Activated CD4-positive, CD25-positive, alpha-beta regulatory T cell treated with anti-CD3 and anti-CD28 coated beads, Interleukin-2, amount 50 U/mL, for 72 hours (primary cell): ENCODE data around the gene GPSM3.
A peak's percentile ranks its signal among the peaks of the same experiment; 100 is the strongest.

Source experiments
- DNase-seq: peaks from one replicate; pipeline ENCODE4 v3.0.0; 2021

Gene GPSM3

DNA sequence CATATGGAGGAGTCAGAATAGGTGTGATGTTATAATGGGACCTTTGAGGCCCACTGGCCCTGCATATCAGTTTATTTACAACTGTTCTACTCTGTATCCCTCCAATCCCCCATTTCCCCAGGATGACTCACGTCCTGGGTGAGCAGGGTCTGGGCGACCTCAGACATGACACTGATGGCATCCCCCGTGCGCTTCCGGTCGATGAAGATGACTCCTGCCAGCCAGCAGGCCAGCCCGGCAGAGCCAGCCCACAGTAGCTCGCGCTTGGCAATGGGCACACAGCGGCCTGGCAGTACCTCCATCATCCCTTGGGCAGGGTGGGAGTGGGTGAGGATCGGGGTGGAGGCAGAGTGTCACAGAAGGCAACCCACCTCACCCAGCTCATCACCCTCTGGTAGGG is 22.1 kb downstream of the GPSM3 start:
- no peak for DNase-seq

DNA sequence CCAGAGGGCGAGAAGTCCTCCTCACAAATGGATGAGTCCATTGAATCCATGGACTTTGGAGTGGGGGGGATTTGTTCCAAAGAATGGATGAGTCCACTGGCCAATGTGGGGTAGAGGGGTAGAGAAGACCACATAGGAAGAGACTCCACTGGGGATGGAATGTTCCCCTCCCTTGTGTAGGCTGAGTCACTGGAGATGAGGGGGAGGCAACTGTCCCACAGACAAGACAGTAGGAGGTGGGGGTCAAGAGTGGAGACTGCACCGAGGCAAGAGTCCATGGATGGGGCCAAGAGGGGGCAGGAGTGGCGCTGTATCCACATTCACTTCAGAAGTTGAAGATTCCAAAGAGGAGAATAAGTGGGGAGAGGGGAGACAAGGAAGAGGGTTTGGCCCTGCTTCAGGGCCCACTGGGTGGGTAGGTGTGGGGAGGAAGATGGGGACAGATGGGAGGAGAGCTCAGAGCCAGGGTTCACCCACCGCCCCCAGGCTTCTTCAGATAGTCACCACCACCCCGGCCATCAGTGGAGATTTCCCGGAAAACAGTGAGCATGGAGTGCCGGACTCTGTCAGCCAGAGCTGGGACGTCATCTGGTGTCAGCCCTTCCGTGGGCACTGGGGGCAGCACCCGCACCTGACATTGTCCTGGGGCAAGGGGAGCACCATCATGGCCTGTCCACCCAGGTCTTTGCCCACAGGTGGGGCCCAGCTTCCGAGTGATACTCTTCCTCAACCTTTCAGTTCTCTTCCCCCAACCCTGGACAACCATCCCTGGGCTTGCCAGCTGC is 23.4 kb downstream of the GPSM3 start:
- no peak for DNase-seq

DNA sequence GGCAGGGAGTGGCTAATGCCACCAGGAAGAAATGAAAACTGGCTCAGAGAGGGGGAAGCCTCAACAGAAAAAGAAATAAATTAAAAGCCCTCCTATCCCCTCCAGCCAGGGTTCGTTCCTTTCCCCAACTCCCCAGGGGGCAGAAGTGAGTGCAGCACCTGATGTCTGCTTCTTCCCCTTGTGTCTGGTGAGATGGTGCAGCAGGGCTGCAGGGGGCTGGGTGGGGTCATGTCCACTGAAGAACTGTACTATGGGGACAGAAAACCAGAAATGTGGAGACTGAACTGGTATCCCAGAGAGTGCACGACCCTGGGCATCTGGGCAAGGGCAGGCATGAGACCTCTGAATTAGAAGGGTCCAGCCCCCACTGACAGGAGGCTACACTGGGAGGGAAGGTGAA is 24.1 kb downstream of the GPSM3 start:
- DNase-seq: no peak

DNA sequence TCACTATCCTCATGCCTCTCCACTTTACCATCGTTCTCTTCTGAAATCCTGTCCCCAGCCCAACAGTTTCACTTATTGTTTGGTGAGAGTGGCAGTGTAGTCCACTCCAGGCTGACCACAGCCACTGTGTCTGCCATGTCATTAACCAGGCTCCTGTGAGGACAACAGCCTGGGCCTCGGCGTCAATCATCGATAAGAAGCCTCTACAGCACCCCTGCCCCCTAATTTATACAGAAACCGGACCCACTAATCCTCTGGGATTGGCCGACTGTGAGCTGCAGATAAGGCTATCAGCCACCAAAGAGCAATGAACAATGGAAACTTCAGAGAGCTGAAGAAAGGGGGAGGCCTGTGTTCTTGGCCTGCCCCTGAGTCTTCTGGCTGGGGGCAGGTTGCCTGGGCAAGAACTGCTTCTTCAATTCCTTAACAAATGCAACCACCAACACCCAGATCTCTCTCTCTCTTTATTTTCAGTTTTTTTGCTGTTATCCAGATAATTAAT is 24.6 kb downstream of the GPSM3 start:
- DNase-seq: no peak

DNA sequence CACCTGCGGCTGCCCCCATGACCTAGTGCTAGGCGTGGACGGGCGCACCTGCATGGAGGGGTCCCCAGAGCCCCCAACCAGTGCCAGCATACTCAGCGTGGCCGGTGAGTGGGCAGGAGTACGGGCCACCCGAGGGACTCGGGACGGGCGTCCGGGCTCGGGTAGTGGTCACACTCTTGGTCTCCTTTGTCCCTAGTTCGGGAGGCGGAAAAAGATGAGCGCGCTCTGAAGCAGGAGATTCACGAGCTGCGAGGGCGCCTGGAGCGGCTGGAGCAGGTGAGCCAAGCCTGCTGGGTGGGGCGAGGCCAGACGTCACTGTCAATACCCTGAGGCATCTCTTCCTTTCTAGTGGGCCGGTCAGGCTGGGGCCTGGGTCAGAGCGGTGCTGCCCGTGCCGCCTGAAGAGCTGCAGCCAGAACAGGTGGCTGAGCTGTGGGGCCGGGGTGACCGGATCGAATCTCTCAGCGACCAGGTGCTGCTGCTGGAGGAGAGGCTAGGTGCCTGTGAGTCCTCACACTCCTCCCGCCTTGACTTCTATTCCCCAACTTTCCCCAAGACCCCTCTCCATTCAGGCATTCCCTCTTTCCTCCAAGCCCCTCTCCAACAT is 25.2 kb downstream of the GPSM3 start:
- no peak for DNase-seq

DNA sequence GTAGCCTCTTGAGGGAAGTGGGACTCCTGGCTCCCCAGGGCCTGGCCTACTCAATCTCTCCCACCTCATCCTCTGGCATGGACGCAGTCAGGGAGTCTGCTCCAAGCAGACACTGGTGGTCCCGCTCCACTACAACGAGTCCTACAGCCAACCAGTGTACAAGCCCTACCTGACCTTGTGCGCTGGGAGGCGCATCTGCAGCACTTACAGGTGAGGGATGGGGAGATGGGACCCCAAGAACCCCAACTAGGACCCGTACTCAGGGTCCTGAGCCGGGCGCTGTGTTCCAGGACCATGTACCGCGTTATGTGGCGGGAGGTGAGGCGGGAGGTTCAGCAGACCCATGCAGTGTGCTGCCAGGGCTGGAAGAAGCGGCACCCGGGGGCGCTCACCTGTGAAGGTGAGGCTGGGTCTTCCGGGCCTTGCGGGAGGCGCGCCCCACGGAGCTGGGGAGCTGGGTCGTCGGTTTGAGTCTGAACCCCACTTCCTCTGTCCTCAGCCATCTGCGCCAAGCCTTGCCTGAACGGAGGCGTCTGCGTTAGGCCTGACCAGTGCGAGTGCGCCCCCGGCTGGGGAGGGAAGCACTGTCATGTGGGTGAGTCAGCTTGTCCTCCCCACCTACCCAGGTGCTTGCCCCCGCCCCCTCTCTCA is 25.9 kb downstream of the GPSM3 start:
- no peak for DNase-seq

DNA sequence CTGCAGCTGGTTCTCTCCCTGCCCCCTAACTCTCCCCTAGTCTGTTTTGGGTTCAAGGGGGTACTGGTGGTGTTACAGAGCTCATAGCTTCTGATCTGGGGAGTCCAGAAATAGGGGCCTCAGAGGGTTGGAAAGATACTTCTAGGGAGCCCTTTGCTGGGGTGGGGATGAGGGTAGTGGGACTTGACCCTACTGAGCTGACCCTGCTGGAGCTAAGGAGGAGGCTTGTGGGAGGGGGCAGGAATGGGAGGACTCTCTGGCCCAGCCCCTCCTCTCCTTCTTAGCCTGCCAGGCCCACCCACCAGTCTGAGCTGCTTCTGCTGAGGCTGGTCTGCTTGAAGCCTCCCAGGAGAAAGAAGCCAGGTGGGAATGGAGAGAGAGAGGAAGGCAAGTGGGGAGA is 28.1 kb downstream of the GPSM3 start, which contains the start of gene EGFL8:
Gene EGFL8, plus strand, starts transcription at position 301 of the 400 bp plus-strand sequence. CDS start 1,571 bp downstream, outside the sequence.
- DNase-seq: no peak

DNA sequence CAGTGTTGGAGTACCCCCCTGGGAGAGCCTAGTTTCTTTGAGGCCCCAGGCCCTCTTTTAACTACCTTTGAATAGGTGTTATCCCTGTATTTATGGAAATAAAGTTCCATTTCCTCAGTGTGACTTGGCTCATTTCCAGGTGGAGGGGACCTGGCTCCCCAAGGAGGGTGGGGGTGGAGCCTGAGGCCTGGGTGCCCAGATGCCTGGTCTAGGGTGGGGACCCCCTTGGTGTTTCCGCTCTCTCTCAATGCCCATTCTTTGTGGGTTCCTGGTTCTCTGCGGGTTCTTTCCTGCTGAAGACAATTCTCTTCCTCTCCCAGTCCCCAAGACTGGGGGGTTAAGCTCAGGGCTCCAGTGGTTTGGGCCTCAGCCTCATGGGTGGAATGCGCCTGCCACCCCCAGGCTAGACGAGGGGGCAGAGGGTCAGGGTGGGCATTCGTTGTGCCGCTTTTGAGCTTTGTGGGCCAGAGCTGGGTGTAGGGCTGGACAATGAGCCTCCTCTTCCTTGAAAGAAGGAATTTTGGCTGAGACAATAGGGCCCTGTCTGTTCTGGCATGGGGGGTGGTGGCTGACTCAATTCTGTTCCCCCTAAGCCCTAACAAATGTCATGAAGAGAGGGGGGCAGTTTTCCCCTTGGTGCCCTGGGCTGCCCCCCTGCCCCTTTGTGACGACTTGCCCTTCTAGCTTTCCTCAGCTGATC is 28.7 kb downstream of the GPSM3 start:
- no peak for DNase-seq

DNA sequence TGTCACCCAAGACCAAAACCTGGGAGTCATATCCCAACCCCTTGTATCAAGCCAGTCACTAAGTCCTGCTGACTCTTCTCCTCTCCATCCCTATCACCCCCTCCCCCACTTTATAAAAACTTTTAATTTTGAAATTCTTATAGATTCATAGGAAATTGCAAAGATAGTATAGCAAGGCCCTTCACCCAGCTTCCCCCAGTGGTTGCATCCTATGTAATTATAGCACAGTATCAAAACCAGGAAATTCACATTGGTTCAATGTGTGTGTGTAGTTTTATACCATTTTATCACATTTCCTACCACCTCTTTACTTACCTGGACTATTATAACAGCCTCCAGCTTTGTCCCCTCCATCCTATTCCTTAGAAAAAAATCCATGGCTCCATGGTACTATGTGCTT is 34.4 kb downstream of the GPSM3 start:
- DNase-seq: no peak

DNA sequence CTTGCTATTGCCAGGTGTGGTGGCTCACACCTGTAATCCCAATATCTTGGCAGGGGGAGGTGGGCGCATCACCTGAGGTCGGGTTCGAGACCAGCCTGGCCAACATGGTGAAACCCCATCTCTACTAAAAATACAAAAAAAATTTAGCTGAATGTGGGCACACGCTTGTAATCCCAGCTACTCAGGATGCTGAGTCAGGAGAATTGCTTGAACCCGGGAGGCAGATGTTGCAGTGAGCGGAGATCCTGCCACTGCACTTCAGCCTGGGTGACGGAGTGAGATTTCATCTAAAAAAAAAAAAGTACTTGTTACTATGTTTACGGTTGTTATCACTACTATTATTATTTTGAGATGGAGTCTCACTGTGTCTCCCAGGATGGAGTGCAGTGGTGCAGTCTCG is 35.6 kb downstream of the GPSM3 start:
- DNase-seq: no peak

DNA sequence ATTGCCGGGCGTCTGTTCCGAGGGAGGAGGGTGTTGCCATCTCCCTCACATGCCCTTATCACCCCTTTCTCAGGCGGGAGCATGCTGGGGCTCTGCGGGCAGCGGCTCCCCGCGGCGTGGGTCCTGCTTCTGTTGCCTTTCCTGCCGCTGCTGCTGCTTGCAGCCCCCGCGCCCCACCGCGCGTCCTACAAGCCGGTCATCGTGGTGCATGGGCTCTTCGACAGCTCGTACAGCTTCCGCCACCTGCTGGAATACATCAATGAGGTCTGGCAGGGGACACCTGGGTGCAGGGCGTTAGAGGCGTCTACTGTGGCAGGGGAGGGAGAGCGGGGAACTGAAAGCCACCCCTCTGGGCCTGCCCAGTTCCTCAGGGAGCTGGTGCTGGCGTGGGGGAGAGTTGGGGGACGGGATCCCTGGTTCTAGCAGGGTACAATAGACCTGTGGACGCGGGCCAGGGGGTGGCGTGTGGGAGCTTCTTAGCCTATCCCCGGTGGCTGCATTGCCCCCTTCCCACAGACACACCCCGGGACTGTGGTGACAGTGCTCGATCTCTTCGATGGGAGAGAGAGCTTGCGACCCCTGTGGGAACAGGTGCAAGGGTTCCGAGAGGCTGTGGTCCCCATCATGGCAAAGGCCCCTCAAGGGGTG is 37.8 kb downstream of the GPSM3 start:
- peak; percentile 57 for DNase-seq

DNA sequence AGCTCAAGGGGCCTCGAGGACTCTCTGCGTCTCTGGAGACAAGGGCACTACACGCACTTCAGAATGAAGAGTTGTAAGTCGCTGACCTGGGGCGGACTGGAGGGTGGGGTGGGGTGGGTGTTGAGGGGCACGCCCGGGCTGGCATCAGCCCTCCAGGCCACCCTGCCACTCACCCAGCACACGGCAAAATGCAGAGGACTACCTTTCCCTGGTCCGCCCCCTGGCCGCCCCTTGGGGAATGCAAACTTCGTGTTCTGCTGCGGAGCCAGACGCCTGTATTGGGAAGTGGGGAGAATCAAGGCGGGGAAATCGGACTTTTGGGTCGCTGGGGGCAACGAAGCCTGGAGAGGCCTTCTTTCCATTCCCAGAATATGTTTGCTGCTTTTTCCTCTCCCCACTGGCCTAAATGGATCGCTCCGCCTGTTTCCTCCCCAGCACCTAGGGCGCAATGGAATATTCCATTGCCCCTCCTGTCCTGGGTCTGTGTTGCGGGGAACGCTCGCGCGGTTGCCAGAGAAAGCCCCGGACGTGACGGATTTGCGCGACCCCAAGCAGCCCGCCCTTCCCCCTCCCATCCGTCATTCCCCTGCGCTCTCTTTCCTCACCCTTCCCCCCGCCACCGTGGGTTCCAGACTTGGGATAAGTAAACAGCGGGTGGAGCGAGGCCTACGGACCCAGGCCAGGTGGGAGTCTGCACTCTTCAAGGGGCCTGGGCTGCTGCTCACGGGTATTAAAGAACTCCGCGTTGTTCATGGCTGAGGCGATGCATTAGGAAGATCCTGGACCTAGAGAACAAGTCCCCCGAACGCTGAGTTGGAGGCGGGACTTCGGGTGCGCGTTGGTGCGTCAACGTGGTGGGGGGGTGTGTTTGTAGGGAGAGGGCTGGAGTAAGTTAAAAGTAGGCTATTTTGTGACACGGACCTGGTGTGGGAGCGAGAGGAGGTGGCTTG is 38.6 kb downstream of the GPSM3 start, which contains the start of gene PPT2:
Gene PPT2, plus strand, starts transcription at position 578 of the 950 bp plus-strand sequence. CDS start 454 bp downstream, outside the sequence.
- DNase-seq: peak; percentile 55

DNA sequence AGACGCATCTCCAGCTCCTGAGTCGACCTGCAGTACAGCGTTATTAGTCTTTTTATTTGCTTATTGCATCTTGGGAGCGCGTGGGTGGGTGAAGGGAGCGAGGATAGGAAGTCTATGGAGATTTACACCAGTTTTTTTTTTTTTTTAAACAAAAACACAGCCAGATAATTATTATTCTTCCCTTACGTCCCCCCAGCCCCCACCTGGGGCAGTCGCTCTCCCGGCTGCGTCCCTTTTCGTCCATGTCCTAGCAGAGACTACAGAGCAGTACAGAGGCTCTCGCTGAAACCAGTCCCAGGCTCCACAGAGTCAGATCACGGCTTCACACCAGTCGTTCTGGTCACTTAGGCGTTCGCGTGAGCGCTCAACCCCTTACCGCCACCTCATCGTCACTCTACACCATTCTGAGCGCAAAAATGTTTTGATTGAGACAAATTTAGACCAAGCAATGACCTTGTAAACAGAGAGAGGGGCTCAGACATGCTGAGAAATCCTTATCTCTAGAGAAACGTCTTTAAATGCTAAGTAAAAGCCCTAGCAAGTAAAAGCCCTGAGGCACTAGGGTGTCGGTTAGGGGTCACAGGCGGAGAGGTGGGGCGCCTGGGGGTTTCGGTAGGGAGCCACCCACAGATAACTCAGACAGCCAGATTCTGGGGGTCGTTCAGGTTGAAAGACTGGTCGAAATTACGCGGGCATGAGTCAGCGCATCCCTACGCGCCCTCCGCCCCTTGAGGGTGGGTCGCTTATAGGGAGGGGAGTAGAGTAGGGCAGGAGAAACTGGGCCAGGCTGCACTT is 39.5 kb downstream of the GPSM3 start:
- DNase-seq: no peak

DNA sequence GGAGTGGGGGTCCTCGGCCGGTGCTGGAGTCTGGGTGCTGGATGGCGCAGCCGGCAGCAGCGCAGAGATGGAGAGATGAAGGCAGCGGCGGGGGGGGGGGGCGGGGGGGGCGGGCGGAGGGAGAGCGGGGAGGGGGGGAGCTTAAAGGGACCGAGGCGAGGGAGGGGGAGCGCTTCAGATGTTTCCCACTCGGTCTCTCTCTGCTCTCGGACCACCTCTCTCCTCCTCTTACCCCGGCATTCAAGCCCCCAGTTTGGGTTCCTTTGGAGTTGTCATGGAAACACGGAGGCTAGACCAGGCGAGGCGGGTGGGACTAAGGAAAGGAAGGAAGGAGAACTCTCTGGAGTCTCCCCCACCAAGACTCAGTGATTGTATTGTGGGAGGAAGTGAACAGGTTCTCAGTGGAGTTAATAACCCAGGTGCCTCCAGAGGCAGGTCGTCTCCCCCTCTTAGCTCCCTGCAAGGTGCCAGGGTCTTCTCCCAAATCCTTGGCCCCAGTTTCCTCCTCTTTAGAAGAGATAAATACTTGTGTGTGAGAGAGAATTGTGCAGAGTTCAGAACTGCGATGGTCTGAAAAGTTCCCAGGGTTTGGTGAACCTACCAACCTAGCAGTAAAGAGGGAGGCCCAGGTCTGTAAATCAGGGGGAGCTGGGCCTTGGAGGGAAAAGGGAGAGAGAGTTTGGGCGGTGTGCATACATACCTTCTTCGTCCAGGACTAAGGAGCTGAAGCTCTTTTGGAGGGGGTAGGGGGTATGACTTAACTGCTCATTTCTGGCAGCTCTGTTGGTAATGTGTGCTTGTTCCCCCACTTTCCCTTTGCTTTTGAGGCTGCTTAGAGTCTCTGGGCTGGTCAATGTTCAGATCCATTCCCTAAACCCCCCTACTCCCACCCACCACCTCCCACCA is 40.3 kb downstream of the GPSM3 start, which contains the start of gene PRRT1:
Gene PRRT1, minus strand, starts transcription at position 77 of the 906 bp plus-strand sequence. CDS start 112 bp downstream, outside the sequence.
- DNase-seq: no peak

DNA sequence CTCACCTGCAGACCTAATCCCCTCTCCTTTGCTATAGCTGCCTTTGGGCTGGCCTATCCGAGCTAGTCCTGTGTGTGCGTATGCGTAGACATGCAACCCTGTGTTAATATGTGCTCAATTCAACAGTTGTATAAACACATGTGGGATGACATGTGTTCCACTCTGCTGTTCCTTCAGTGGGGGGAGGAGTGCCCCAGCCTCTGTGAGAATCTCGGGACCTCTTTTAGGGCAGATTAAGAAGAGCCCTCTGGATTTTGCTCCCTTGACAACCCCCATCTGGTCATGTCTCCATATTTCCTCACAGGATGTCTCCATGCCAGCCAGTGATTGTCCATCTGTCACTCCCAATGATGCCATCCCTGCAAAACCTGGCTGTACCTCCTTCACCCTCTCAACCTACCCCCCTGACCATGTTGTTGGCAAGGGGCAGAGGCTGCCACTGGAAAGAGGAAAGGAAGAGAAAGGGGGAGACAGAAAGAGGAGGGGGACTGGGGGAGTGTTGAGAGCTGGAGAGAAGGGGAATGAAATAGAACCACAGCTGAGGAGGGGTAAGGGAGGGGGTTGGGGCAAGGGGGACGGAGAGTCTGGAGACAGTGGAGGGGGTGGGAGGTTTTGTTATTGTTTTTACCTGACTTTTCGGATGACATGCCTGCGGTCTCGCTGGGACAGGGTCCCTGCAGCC is 41.1 kb downstream of the GPSM3 start:
- no peak for DNase-seq

DNA sequence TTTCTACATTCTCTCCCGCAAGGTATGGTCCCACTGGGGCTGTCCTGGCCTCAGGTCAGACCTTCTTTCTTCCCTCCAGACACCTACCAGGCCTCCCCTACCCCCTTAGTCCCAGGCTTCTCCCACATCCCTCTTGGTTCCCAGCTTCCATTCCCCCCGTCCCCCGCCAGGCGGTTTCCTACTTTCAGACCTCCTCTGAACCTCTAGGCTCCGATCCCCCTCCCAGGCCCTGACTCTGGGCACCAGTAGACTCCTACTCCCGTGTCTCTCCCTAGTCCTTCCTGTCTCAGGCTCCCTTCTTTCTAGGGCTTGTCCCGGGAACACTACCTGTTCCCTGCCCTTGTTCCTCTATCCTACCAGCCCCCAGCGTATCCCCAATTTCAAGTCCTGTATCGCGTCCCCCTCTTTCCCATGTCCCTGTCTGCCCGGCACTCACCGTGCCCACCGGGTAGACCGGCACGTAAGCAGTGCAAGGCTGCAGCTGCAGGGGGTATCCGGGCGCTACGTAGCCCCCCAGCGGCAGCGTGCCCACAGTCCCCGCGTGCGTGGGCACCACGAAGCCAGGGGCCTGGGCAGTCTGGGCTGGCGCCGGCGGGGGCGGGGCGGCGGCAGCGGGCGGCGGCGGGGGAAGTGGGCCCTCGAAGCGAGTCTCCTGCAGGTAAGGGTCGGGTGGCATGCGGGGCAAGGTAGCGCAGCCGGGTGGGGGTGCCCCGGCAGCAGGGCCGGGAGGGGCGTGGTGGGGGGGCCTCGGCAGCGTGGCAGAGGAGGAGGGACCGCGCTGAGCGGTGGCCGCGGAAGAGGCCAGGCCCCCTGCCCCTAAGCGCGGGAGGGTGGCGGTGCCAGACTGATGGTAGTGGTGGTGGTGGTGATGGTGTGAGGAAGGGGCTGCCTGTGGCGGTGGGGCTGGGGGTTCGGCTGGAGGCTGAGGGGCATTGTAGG is 42.2 kb downstream of the GPSM3 start:
- no peak for DNase-seq

DNA sequence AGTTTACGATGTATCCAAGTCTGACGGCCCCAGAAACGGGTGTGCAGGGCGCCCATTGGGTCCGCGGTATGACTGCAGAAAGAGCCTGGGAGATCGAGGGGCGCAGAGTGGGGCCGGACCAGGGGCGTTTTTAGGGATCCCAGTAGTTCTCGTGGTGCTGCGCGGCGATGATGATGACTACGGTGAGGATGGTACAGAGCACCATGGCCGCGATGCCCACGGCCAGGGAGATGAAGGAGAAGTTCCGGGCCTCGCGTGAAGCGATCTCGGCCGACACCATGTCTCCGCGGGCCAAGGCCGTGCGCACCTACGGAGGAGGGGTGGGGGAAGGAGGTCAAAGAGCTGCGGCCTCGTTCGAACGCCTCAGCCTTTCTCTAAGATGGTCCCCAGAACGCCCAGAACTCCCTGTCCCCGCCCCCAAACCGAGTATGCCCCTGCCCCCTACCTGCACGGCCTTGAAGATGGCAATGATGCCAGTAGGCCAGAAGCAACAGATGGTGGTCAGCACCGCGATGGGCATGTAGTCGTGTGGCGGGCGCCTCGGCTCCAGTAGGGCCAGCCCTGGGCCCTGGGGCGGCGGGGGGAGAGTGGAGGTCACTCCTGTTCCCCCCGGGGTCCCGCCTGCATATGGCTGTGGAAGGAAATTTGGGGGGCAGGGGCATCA is 43.2 kb downstream of the GPSM3 start:
- no peak for DNase-seq
